GM20000 (cell line): ENCODE results near the gene FMNL3.
"Not testable (repeated sequence)": the region's sequence is repeated elsewhere in the genome, so short reads cannot be mapped to it uniquely, and the experiment has no call there.

Source experiments
- DNase-seq: peaks from one replicate; pipeline ENCODE4 v3.0.0; 2012; ENCODE audit warnings: low spot score
- TF ChIP-seq, protein P1 (sequence below): IDR thresholded peaks from 2 replicates; pipeline ENCODE4 v1.5.1; 2012; ENCODE audit warnings: mild to moderate bottlenecking, control low read depth; ENCODE audit errors: extremely low read depth, missing control alignments

FMNL3 gene

DNA sequence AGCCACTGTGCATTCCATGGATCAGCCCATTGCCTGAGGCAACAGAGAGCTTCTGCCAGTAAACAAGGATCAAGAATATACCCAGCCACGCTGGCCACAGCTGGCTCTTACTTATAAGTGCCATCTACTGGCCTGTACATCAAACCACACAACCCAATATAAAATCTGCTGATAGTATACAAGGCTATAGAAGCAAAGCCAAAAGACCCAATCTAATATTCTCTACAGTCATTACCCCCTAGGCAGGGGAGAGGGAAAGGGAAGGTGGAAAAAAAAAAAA is 97.4 kb downstream of the FMNL3 start:
- no peak for DNase-seq
- TF ChIP-seq, protein P1, sequence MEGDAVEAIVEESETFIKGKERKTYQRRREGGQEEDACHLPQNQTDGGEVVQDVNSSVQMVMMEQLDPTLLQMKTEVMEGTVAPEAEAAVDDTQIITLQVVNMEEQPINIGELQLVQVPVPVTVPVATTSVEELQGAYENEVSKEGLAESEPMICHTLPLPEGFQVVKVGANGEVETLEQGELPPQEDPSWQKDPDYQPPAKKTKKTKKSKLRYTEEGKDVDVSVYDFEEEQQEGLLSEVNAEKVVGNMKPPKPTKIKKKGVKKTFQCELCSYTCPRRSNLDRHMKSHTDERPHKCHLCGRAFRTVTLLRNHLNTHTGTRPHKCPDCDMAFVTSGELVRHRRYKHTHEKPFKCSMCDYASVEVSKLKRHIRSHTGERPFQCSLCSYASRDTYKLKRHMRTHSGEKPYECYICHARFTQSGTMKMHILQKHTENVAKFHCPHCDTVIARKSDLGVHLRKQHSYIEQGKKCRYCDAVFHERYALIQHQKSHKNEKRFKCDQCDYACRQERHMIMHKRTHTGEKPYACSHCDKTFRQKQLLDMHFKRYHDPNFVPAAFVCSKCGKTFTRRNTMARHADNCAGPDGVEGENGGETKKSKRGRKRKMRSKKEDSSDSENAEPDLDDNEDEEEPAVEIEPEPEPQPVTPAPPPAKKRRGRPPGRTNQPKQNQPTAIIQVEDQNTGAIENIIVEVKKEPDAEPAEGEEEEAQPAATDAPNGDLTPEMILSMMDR, result no peak

DNA sequence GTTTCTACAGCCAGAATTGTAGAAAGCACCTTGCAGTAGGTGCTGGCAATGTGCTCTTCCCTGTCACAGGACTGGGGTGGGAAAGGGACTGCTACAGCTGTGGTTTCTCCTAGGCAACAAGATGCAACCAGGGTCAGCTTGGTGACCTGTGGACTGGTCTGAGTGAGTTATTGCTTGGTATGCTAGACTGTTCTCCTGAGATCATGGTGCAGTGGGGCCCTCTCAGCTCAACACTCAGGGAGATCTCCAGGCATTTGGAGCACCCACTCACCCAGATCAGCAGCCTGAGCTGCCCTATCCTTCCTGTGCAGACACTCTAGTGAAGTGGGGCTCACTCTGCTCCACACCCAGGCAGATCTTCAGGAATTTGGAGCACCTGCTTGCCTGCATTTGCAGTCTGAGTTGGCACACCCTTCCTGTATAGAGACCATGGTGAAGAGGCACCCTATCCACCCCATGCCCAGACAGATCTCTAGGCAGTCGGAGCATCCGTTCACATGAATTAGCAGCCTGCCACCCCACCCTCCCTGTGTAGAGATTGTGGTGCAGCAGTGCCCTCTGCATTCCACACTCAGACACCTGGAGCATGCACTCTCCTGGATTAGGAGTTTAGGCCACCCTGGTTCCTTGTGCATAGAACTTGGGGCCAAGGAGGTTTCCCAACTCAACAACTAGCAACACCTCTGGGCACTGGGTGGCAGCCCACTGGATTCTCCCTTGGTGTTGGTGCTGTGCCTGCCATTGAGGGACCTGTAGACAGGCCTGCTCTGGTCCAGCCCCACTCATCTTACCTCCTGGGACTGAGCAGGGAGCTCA is 97.9 kb downstream of the FMNL3 start:
- no peak for DNase-seq
- TF ChIP-seq, protein P1, result no peak

DNA sequence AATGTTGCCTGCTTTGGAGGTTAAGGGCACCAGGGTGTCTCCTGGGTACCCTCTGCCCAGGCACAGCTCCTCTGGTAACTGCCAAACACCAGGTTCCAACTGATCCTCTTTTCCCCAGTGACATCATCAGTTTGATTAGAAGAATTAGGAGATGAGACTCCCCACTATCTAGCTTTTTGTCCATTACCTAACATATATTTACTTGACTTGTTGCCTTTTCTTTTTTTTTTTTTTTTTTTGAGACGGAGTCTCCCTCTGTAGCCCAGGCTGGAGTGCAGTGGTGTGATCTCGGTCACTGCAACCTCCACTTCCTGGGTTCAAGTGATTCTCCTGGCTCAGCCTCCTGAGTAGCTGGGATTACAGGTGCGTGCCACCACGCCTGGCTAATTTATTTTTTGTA is 101.7 kb downstream of the FMNL3 start, which contains the start of gene FAM186B:
TSS of gene FAM186B (minus strand) at position 101 of the 400 bp plus-strand sequence. CDS start 162 bp downstream, outside the sequence.
- not testable (repeated sequence) for DNase-seq

DNA sequence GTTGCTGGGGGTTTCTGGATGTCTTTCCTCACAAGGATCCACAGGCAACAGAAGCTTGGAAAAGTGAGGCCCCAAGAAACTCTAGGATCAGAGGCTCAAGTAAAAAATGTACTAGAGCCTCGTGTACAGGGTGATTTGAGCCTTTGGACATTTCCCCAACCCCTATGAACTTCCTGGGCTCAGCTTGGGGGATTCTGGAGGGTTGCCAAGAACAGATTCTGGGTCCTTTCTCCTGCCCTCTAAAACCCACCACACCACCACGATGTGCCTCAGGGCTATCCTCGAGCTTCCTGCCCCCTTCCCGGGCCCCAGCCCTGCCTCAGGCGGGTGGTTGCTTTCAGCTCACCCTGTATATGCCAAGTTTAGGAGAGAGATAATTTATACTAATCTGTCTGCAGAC is 102.3 kb downstream of the FMNL3 start:
- TF ChIP-seq, protein P1, result no peak
- DNase-seq, result no peak

DNA sequence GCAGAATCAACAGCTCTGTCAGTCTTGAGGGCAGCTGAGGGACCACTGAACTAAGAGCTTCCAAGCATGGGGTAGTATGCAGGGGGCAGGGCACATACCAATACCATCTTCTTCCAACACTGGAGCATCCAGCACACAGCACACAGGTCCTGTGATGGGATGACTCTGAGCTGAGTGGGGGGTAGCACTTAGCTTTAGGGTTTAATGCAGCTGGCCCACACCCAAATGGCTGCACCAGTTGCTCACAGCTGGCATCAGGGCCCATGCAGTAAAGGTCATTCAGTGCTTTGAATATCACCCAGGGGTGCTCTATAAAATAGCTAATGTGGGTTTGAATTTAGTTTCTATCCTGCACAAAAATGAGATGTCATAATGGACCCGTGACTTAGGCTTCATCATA is 103.5 kb downstream of the FMNL3 start:
- no peak for DNase-seq
- TF ChIP-seq, protein P1, result no peak

DNA sequence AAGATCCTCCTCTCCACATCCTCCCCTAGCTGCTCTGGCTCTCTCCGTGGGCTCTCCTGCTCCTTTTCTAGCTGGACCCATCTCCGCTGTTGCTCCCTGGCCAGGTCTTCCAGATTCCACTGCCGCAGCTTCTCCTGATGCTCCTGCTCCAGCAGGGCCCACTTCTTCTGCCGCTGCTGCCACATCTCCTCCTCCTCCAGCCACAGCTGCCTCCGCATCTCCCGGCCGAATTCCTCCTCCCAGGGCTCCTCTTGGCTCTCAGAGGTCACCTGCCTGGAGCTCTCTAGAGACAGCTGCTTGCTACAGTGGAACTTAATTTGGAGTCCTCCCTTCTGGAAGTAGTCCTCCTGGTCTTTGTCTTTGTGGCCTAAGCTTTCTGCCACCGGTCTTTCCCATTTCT is 107.2 kb downstream of the FMNL3 start:
- DNase-seq, result no peak
- TF ChIP-seq, protein P1, result no peak

DNA sequence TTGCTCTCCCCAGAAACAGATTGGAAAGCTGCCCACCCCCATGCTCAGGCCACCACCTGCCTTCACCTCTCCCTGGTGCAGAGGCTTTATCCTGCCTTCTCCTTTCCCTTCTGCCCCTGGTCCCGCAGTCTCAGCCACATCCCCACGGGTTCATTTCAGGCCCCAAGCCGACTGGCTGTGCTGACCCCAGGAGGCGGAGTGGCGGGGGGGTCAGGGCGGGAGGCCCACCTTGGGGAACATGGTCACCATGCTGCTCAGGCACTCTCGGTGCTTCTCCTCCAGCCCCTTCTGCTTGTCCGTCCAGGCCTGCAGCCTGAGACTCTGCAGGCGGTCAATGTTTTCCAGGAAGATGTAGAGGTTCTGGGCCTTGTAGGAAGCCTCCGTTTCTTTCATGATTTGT is 108.7 kb downstream of the FMNL3 start:
- no peak for DNase-seq
- TF ChIP-seq, protein P1, result no peak

DNA sequence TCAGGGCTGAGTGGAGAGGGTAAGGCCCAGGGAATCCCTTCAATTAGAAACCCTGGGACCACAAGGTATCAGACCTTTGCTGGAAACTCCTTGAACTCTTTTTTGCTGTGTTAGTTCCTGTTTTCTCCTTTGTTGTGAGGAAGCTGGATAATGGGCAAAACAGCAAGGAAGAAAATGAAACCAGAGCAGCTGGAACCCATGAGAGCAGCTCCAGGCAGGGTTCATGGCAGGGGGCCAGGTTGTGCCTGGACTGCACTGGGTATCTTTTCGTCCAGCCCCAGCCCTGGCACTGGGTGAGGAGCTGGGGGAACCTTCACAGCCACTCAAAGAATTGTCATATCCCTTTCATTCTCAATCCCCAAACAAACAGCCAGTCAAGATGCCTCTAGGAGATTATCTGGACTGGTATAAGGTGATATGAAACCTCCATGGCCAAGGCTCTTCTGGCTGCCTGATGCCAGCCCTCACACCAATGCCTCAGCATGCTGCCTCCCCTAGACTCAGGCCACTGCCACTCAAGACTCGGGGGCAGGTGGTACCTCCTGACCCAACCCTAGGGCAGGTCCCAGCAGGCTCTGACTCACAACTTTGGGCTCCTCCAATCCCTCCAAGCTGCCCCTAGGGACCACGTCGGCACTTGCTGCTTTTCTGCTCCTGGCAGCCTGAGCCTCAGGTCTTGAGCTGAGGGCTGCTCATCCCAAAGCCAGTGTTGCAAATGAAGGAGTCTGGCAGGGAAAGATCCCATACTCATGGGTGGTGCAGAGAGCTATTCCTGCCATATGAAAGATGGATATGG is 118.3 kb downstream of the FMNL3 start:
- no peak for DNase-seq
- TF ChIP-seq, protein P1, result no peak
